Esophagus squamous epithelium (tissue), 5 donors: ENCODE data around the gene GPX4. TPM values are rescaled to one million over a fixed set of nuclear protein-coding genes. Genes with fewer than 3 reads are reported as not detected.

Experiments used
- DNase-seq: peaks from one replicate; lab custom pipeline; 2025; lab: John Stamatoyannopoulos, UW
- H3K27ac ChIP-seq, 4 donors: fragments of 200-600 bp; sonication (generic); one replicate each; pipeline ENCODE4 v1.5.1; 2016 to 2019; ENCODE audit warnings: mild to moderate bottlenecking in 1 of 4
- H3K27me3 ChIP-seq, 4 donors: fragments of 200-600 bp; sonication (generic); 1 replicate in 3 of 4; 2 replicates in 1 of 4; pipeline versions ENCODE4 v1.5.1 to v1.6.0; 2017 to 2021; ENCODE audit warnings: antibody characterized with exemption in 1 of 4
- H3K36me3 ChIP-seq, 3 donors: fragments of 200-600 bp; sonication (generic); one replicate each; pipeline ENCODE4 v1.5.1; 2016 to 2019
- H3K4me1 ChIP-seq, 3 donors: fragments of 200-600 bp; sonication (generic); one replicate each; pipeline ENCODE4 v1.5.1; 2017 to 2019
- H3K4me3 ChIP-seq, 4 donors: fragments of 200-600 bp; sonication (generic); 1 replicate in 3 of 4; 2 replicates in 1 of 4; pipeline ENCODE4 v1.5.1; 2016 to 2019; ENCODE audit warnings: mild to moderate bottlenecking in 2 of 4, moderate library complexity in 1 of 4
- H3K9me3 ChIP-seq, 3 donors: fragments of 200-600 bp; sonication (generic); one replicate each; pipeline ENCODE4 v1.5.1; 2016 to 2019
- CTCF ChIP-seq, 6 experiments: fragments of 450-650 bp in 4 of 6; fragments of 200-600 bp in 2 of 6; sonication (generic) in 2 of 6; IDR thresholded peaks; one replicate each; pipeline ENCODE4 v1.5.1; 2016 to 2019; ENCODE audit warnings: antibody characterized with exemption in 6 of 6, mild to moderate bottlenecking in 4 of 6, moderate library complexity in 4 of 6
- POLR2A ChIP-seq, 4 donors: fragments of 450-650 bp; IDR thresholded peaks; one replicate each; pipeline ENCODE4 v1.6.1; 2017; ENCODE audit warnings: antibody characterized with exemption in 4 of 4, mild to moderate bottlenecking in 4 of 4, moderate library complexity in 3 of 4
- WGBS, 2 donors: methylation state at CpG; one replicate each; pipeline ENCODE4 v1.1.5; 2018; 5-methylcytosine and 5-hydroxymethylcytosine counted together
- intact Hi-C: fragments of 100-400 bp; cut with DNase I; formaldehyde crosslinking; loops from one replicate; pipeline ENCODE4 v1.15.0; 2022
- total RNA-seq, 4 donors: library from RNA; depleted of rRNA; stranded (reverse); fragments of >200 nt; gene quantifications; one replicate each; pipeline ENCODE4 v1.1.0, GENCODE V29; 2016
- donor health status: DM: yes; HTN: yes; CAD: no.

Gene GPX4
- total RNA-seq, 4 donors from 2014 or later, result 108 to 405 (median 244) TPM

- Histone ChIP-seq H3K4me1 (peaks cover 21 to 81% (median 26%) of the 10 kb centered on the region in 3 donors), H3K27ac (no peak overlapping the region), H3K9me3 (no peaks in the 10 kb centered on the region), H3K36me3 (no peaks in the 10 kb centered on the region), H3K4me3 (no peak overlapping the region), H3K27me3 (peaks cover 5 to 47% (median 6%) of the 10 kb centered on the region in 4 donors)
- no peak for TF ChIP-seq CTCF (IDR thresholded peaks at IDR 0.05)
- TF ChIP-seq POLR2A (IDR thresholded peaks at IDR 0.05), result no peak
- intact Hi-C loops, result no loop called here
- WGBS, 2 donors, result 67 to 93% methylated on average over 3 to 6 of the region's 30 CpGs
- no peak for DNase-seq
Observed at GRCh38 chr19:1073063-1073955, 30.5 kb upstream of the GPX4 start.

DNA sequence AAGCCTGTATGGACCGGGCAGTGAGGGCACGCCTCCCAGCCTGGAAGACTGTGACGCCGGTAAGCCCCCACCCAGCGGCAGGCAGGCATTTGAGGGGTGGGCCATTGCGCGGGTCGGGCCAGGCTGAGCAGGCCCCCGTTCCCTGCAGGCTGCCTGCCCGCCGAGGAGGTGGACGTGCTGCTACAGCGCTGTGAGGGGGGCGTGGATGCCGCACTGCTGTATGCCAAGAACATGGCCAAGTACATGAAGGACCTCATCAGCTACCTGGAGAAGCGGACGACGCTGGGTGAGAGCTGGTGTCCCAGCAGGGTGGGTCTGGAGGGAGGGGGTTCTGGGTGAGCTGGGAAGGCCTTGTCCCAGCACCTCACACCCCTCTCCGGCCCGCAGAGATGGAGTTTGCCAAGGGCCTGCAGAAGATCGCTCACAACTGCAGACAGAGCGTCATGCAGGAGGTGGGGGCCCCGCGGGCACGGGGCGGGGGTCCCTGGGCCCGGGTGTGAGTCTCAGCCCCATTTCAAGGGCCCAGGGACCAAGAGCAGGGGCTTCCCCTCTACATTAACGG, 29.8 kb upstream of the GPX4 start:
- Histone ChIP-seq H3K27me3 (peaks cover 5 to 40% (median 6%) of the 10 kb centered on the region in 4 donors), H3K36me3 (no peaks in the 10 kb centered on the region), H3K27ac (peak overlapping the region in 3 of 4 donors; percentile 20 to 66 (median 24)), H3K4me1 (peaks cover 21 to 73% (median 23%) of the 10 kb centered on the region in 3 donors), H3K4me3 (peak overlapping the region in 2 of 4 donors; percentile 22 to 55), H3K9me3 (no peaks in the 10 kb centered on the region)
- WGBS, 2 donors, result 80% methylated on average over 1 of the region's 28 CpGs; no CpG with 5 or more reads in 1 of the 2 donors
- intact Hi-C loops, result no loop called here
- TF ChIP-seq POLR2A (IDR thresholded peaks at IDR 0.05), result no peak
- TF ChIP-seq CTCF (IDR thresholded peaks at IDR 0.05), result no peak
- DNase-seq, result no peak

GRCh38 chr19:1074544-1075283, 29.1 kb upstream of the GPX4 start:
- H3K4me1 ChIP-seq, result peaks cover 21 to 66% (median 23%) of the 10 kb centered on the region in 3 donors
- peak; percentile 48 for DNase-seq
- H3K36me3 ChIP-seq, result peaks cover 0 to 2% (median 0%) of the 10 kb centered on the region in 3 donors
- H3K27ac ChIP-seq, result peak overlapping the region in 3 of 4 donors; percentile 20 to 66 (median 24)
- H3K9me3 ChIP-seq, result no peaks in the 10 kb centered on the region
- intact Hi-C loops, result no loop called here
- TF ChIP-seq POLR2A (IDR thresholded peaks at IDR 0.05), result no peak
- no peak for TF ChIP-seq CTCF (IDR thresholded peaks at IDR 0.05)
- H3K27me3 ChIP-seq, result peaks cover 5 to 33% (median 6%) of the 10 kb centered on the region in 4 donors
- WGBS, 2 donors, result 16 to 45% methylated on average over 5 to 9 of the region's 54 CpGs
- peak overlapping the region in 2 of 4 donors; percentile 22 to 55 for H3K4me3 ChIP-seq

DNA sequence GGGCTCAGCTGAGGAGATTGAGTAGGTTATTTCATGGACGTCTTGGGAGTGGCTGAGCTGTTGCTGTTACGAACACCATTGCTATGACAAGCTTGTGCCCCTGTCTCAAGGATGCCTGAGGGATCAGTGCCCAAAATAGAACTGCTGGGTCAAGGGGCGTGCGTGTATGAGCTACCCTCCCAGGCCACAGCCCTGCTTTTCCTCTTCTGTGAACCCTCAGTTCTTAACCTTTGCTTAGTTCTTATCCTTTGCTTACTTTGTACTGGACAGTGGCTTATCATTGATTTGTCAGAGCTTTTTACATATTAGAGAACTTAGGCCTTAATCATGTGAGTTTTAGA, 27.8 kb upstream of the GPX4 start:
- no peak overlapping the region for H3K27ac ChIP-seq
- no peaks in the 10 kb centered on the region for H3K9me3 ChIP-seq
- peaks cover 0 to 11% (median 0%) of the 10 kb centered on the region in 3 donors for H3K36me3 ChIP-seq
- intact Hi-C loops, result no loop called here
- DNase-seq, result no peak
- H3K4me3 ChIP-seq, result no peak overlapping the region
- peaks cover 15 to 66% (median 18%) of the 10 kb centered on the region in 3 donors for H3K4me1 ChIP-seq
- 72 to 77% methylated on average over 4 of the region's 4 CpGs for WGBS, 2 donors
- peaks cover 0 to 20% (median 1%) of the 10 kb centered on the region in 4 donors for H3K27me3 ChIP-seq
- no peak for TF ChIP-seq CTCF (IDR thresholded peaks at IDR 0.05)
- TF ChIP-seq POLR2A (IDR thresholded peaks at IDR 0.05), result no peak
